HG02970 (cell line): Measurements from ENCODE around the gene CA5A.

ENCODE experiments used
- ATAC-seq: cut with Tn5 transposase; IDR thresholded peaks from one replicate; pipeline ENCODE4 v1.9.1; 2021; ENCODE audit warnings: mild to moderate bottlenecking, moderate library complexity, moderate number of reproducible peaks; ENCODE audit not compliant: unreplicated experiment, low FRiP score

CA5A gene

DNA sequence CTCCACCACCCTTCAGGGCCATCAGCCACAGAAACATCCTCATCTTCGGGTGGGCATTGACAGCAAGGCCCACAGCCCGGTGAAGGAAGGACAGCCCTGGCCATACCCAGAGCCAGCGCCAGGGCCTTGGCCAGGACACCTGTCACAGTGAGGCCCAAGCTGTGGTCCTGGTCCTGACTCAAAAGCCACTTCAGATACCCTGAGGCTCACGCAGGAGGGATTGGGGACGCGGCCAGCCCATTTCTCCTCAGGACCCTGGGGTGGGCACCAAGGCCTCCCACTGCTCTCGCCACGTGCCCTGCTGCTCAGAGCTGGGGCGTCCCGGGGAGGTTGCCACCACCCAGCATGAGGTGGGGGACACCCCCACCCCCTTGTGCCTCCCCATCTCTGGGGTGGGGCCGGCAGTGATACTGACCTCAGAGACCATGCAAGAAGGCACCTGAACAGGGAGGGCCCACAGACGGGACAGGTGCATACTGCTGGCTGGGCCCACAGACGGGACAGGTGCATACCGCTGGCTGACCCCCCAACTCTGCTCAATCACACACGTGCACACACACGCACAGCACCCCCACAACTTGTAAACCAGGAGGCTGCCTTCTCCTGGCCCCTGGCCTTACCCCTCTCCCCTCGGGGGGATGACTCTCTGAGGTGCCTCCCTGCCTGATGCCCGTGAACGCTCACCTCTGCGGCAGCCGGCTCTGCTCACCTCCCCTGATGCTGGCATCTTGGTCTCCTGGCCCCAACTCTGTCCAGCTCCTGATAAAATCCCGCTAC lies 81.2 kb downstream of the CA5A start:
- no peak for ATAC-seq

DNA sequence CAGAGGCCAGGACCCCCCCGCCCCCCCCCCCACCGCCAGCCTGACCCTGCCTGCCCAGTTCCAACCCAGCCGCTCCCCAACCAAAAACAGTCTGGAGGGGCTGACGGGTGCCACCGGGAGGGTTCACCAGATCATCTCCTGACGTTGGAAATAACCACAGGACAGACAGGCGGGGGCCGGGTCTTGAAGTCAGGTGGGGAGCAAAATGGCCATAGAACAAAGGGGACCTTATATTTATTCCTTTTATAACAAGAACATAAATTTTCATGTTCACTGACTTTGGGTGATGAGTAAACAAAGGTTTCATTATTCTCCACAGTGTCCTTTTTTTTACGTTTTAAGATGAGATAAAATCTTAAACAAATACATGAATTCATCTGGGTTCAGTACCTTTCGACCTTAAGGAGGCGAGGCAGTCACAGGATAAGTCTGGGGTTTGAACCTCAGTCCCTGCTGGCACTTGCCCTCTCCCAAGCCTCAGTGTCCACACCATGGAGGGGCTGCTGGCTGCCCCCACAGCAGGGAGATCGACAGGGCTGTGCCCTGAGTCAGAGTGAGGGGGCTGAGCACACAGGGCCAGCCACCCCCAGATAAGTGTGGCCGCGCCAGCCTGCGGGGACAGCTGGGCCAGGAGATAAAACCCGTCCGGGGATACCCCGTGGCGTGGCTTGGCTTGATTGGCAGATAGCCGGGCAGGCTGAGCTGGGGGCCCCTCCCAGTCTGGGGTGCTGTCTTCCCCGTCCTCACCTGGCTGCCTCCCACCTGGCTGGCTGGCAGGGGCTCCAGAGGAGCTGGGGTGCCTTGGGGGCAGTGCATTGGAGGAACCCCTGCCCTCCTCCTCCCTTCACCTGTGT lies 82.0 kb downstream of the CA5A start:
- ATAC-seq: no peak

DNA sequence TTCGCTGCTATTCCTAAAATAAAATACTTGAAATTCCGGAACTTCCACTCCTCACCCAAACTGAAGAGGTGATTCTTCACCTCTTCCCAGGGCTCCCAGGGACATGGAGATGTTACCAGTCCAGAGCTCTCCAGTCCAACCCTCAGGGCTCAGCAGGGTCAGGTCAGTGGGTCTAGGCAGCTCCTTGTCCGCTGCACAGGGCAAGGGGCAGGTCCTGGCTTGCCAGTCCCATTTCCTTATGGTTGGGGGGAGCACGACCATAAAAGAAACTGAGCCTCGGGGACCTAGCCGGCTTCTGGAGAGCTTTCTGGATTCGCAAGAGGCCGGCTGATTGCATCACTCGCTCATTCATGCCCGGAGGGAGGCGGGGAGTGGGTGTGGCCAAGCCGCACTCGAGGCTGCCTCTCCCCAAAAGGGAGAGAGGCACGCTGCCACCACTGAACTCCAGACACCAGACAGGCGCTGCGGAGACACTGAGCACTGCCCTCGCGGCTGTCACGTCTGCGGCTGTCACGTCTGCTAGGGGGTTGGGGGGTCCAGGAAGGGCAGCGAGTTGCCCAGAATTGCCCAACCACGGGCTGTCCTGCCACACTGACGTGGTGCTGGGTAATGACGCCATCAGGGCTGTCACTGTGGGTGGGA lies 82.8 kb downstream of the CA5A start:
- ATAC-seq: no peak

DNA sequence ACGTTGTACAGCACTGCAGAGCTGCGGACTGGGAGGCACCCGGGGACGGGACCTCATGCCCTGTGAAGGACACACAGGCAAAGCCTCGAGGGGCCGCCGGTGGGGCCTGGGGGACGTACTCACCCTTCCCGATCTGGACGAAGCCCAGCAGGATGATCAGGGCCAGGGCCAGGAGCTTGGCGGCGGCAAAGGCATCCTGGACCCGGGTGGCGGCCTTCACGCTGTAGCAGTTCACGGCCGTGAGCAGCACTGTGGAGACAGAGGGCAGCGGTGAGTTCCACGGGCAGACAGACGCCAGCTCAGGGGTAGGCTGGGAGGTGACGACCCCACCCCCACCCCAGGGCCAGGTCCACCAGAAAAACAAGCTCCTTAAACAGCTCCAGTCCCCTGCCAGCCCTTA lies 84.7 kb downstream of the CA5A start:
- ATAC-seq: no peak

DNA sequence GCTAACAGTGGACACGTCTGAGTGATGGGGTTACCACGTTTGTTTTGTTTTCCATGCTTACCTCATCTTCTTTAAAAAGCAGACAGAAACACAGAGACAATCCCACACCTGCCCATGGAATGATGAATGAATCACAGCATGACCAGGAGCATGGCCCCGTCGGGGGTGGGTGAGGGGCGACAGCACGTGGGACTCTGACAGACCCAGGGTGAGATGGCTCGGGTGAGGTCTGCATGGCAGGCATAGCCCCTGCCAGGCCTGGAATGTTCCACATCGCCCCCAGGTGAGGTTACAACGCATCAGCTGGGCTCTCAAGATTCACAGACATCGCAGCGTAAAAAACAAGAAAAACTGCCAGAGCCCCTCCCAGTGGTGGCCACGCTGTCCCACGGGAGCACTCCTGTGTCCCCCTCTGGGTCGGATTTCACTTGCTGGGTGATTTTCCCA lies 85.2 kb downstream of the CA5A start:
- no peak for ATAC-seq

DNA sequence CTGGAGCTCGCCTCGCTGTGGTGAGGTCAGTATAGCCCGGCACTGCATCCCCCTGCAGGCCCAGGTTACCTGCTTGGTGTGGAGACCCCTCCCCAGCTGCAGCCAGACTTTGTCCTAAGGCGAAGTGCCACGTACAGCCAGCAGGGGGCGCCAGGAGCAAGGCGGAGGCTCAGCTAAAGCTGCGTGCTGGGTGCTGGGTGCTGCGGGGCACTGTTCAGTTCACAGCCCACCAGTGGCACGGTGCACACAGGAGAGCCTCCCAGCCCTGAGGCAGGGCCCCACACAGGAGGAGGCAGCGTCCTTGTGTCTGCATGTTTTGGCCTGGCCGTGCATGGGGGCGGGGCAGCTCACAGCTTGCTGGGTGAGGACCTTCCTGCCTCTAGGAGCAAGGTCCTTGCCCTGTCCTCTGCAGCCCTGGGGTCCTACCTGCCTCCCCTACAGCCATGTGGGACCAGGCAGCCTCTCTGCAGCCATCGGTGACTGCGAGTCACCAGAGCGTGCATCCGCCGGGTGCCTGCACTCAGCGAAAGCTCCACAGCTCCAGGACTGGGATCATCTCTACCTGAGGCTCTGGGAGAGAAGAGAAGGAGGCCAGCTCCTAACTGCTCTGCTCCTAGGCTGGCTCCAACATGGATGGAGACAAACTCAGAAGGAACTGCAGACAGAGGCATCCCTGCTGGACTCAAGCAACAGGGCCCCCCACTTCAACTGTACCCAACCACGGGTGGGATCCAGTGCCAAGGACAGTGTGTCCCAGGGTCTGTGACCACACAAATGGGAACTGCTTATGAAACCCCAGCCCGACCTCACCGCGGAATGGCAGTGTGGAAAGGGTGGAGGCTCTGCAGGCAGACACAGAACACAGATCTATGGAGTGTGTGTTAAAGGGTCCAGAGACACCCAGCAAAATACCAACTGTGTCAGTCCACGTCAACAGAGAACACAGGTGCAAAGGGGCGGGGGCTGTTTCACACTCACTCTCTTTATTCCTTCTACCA lies 86.0 kb downstream of the CA5A start:
- ATAC-seq: no peak

DNA sequence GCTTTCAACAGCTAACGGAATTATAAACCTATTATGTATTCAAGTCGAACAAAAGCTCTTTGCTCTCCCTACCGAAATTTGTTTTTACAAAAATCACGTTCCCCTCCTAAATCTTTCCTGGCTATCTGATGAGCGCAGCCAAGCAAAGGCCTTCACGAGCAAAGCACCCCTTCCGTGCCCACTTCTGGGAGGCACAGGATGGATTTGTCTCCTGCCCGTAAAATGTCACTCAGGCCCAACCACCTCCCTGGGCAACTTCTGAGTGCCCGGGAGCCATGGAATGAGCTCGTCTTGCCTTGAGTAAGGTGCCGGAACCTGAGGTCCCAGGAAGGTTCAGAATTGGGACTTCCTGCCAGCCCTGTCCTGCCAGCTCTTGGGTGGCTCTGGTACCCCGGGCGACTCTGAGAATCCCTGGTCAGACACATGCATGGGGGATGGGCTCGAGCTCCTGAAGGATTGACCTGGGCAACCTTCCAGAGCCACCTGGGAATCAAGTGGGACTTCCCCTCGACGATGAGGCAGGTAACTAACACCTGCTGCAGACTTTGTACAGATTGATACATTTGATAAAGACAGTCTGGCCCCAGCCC lies 86.8 kb downstream of the CA5A start:
- ATAC-seq: no peak

DNA sequence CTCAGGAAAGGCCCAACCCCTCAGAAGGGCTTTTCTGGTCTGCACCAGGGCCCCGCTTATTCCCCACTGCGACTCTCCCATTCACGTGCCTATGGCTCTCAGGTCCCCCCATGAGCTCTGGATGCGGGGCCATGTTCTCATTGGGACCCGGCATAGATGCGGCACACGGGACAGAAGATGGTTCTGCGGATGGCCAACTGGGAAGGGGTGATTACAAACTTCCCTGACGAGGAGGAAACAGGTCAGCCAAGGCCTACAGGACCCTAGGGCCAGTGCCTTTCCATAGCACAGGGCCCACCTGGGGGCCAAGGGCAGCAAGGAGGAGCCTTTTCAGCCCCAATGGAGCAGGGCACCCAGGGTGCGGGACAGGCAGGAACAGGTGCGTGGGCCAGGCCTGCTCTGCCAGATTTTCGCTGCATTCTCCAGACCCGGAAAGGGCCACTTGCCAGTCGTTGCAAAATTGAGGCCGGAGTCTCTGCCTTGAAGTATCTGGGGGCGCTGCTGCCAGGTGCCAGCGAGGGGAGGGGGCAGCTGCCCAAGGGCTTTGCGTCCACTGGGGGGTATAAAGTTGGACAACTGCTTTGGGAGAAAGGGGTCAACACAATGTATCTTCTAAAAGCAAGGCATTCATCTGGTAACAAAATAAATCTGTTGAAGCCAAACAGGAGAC lies 87.5 kb downstream of the CA5A start:
- no peak for ATAC-seq

DNA sequence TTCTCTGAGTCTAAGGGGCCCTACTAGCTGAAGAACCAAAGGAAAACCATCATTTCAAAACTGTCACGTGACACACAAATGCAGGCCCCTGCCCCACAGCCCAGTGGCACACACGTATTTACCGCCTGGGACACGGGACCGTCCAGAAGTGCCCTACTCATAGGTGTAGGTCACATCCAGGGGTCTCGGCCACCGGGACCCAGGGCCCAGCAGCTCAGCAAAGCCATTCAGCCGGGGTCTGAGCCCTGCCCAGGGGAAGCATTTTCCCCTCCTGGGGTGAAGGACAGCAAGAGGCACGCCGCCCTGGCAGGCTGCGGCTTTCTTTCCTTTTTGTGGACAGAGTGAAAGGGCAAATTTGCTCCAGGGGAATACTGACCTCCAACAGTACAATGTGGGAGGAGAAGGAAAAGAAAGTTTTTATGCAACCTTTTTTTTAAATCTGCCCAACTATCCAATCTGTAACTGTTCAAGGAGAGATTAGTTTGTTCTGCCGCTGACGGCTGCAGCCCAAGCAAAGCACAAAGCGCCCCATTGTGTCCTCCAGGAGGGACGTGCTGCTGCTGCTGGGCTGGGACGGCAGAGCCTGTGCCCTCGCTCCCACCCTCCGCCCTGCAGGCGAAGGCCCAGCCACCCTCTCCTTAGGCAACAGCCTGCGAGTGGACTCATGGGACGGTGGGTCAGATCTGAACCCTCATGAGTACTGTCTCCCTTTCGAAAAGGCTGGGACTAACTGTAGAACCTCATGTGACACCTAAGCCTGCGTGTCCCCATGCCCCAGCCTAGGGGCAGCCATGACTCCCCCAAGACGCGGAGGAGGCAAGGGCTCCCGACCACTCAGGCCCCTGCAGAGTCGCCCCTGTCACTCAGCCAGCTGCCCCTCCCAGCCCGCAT lies 88.3 kb downstream of the CA5A start:
- ATAC-seq: no peak

DNA sequence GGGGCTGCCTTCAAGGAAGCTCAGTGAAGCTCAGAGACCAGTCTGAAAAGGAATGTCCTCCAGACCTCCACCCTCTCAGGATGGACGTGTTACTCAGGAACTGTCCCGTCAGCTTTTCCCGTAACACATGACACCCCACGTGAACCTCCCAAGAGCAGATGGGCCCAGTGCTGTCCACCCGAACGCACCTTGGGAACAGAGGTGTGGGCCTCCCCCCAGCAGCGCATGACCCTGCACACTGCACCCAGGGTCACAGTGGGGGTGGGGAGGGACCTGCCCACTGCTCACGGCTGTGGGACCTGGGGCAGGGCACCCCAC lies 88.9 kb downstream of the CA5A start:
- ATAC-seq: no peak

DNA sequence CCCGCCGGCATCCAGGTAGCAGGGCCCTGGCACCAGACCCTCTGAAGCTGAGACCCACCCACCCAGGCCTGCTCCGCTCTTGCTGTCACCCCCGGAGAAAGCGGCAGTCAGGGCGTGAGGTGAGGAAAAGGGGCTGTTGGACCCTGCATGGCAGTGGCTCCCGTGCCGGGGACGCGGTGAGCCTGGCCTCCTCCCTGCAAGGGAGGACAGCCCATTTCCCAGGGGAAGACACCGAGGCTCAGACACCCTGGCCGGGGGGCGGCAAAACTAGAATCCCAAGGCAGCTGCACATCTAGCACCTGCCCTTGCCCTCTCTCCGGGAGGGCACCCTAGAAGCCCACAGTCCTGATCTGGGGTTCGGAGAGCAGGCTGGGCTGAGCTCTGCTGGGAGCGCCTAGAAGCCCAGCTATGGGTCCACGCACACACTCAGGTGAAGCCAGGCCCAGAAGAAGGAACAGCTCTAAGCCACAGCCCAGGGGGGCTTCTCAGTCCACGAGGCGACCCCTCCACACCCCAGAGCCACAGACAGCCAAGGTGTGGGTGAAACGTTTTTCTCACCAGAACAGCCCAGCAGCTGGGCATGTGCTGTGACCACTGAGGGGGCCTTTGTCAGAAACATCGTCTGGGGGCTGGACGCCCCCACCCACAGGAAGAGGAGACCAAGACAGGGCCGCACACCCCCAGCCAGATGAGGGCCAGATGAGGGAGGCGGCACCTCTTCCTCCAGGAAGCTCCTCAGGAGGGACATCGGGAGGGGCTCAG lies 89.4 kb downstream of the CA5A start:
- ATAC-seq: no peak

DNA sequence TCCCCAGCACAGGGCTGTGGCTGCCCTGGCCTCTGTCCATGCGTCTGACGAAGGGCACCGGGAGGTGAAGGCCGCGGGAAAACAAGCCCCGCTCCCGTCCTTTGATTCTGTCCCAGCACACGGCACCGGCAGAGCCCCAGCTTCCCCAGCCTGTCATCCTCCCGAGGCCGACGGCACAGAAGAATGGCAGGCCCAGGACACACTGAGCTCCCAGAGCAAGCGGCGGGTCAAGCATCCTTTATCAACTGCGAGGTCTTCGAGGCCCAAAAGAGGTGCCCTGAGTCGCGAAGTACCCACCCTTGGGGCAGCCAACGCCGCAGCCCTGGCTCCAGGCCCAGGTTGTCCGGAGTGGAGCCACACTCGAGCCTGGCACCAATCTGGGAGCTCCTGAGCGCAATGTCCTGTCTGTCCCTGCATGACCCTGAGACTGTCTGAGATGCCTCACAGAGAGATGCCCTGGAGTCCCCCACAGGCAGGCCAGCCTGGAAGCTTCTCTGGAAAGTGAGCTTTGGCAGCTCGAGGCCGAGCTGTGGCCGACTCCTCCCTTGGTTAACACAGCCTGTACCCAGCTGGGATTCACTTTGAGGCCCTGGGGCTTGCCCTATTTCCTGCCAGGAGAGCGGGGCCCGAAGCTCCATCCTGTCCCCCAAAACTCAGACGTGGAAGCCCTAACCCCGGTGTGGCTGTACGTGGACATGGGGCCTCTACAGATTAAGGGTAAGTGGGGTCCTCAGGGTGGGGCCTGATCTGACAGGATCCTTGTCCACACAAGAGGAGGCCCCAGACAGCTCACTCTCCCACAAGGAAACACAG lies 90.3 kb downstream of the CA5A start:
- ATAC-seq: no peak

DNA sequence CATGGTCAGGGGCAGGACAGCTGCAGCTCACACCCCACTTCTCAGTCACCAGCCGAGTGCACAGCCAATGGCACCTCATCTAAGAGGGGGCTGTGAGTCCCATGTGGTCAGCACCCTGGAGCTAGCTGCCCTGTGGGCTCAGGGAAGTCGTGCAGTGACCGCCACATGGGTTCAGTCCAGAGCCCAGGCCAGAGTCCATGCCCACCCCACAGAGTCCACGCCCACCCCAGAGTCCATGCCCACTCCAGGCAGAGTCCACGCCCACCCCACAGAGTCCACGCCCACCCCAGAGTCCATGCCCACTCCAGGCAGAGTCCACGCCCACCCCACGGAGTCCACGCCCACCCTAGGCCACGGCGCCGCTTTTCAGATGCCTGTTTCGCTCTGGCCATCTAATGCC lies 91.1 kb downstream of the CA5A start:
- no peak for ATAC-seq

DNA sequence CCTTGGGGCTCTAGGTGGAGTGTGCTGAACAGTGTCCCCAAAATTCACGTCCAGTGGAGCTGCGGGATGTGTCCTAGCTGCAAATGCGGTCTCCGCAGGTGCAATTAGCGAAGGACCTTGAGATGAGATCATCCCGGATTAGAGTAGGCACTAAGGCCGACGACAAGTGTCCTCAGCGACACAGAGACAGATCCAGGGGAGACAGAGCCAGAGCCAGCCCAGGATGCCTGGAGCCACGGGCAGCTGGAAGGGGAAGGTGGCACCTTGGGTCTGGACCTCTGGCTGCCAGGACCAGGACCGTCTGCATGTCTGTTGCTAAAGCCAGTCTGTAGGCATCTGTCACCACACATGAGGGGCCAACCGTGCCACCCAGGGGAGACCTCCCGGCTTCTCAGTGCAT lies 91.5 kb downstream of the CA5A start:
- no peak for ATAC-seq

DNA sequence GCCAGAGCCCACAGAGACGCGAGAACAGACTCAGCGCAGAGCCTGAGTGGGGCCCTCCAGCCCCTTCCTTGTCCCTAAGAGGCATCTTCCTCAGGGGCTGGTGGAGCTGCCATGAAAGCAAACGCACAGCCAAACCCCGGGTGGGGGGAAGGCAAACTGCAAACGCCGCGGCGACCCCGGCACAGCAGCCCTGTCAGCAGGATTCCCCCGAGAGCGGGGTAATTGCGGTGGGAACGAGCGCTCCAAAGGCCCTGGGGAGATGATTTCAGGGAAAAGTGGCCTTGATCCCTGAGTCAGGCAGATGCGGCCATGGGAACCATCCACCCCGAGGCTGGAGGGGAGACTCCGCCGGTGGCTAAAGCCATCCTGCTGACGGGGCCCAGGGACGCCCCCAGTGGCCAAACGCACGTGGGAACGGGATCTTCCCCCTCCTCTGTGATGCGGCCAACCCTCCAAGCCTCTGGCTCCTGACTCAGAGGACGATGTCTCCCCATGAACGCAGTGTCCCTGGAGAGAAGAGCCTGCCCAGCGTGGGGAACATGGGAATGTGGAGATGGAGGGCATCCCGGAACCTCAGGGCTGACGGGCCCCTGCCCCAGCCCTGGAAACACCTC lies 92.1 kb downstream of the CA5A start:
- ATAC-seq: no peak

DNA sequence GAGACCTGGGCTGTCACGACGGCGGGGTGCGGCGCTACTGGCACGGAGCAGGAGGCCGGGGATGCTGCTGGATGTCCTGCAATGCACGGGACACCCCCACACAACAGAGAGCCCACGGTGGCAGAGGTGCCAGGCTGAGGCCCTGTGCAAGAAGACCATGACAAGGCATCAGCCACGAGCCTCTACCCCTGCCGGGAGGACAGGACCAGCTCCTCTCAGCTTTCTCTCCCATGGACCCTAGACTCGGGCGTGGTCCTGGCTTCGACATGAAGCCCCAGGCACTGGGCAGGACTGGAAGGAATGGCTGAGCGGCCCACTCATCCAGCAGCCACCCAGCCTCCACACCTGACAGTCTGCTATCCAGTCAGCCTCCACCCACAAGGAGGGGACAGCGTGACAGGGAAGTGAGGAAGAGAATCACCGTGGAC lies 92.6 kb downstream of the CA5A start:
- ATAC-seq: no peak
